ENCODE data around the gene TMEM98.

Gene TMEM98

DNA sequence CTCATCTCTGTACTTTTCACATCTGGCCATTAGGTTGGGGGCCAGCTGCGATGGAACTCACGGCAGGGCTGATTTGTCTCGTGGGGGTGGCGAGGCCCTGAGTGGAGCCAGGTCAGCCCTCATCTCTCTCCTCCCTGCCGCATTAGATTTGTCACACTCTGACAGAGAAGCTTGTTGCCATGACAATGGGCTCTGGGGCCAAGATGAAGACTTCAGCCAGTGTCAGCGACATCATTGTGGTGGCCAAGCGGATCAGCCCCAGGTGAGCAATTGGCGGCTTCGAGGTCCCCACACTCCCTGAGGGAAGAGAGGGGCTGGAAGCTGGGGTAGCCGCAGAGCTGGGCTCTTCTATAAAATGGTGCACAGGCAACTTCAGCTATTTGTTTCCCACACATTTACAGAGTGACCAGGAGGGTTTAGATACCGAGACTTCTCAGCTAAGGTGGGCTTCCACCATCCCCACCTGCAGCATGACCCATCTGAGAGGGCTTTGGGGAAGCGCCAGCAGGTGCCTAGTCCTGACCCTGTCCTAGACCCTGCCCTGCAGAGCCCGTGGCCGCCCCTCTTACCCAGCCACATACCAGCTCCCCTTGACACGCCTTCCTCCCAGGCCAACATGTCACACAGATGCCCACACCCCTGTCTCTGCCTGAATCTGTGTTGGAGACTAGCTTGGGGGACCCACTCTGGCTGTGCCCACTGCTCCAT is 8.4 kb downstream of the TMEM98 start:
- no peak overlapping the region for H3K4me3 ChIP-seq (ENCODE audit: low read depth, low read length)
- no peak for TF ChIP-seq CTCF (IDR thresholded peaks at IDR 0.05; ENCODE audit: borderline replicate concordance, insufficient read depth, low read depth, low read length)

- H3K4me3 ChIP-seq (ENCODE audit: low read depth, low read length), result no peak overlapping the region
- TF ChIP-seq CTCF (IDR thresholded peaks at IDR 0.05; ENCODE audit: borderline replicate concordance, insufficient read depth, low read depth, low read length), result peak; percentile 88
These were observed 9.0 kb downstream of the TMEM98 start for GRCh38 chr17:32936894-32937500.

- no peak overlapping the region for H3K4me3 ChIP-seq (ENCODE audit: low read depth, low read length)
- TF ChIP-seq CTCF (IDR thresholded peaks at IDR 0.05; ENCODE audit: borderline replicate concordance, insufficient read depth, low read depth, low read length), result 0 out of 2 replicates have a peak, but pooled peaks have one; percentile 12
These were observed 12.9 kb downstream of the TMEM98 start for GRCh38 chr17:32940706-32941390.

DNA sequence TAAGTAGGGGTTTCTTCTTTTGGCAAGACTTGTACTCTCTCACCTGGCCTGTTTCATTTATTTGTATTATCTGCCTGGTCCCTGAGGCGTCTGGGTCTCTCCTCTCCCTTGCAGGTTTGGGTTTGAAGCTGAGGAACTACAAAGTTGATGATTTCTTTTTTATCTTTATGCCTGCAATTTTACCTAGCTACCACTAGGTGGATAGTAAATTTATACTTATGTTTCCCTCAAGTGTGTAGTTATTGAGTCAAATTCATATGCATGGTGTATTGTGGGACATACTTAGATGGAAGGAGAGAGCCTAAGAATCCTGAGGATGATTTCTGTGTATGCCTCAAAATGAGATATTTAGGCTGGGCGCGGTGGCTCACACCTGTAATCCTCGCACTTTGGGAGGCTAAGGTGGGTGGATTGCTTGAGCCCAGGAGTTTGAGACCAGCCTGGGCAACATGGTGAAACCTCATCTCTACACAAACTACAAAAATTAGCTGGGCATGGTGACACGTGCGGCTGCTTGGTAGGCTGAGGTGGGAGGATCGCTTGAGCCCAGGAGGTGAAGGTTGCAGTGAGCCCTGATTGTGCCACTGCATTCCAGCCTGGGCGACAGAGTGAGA is 13.6 kb downstream of the TMEM98 start:
- TF ChIP-seq CTCF (IDR thresholded peaks at IDR 0.05; ENCODE audit: borderline replicate concordance, insufficient read depth, low read depth, low read length), result no peak; the same call in 1 of the 2 replicates
- no peak overlapping the region for H3K4me3 ChIP-seq (ENCODE audit: low read depth, low read length)

DNA sequence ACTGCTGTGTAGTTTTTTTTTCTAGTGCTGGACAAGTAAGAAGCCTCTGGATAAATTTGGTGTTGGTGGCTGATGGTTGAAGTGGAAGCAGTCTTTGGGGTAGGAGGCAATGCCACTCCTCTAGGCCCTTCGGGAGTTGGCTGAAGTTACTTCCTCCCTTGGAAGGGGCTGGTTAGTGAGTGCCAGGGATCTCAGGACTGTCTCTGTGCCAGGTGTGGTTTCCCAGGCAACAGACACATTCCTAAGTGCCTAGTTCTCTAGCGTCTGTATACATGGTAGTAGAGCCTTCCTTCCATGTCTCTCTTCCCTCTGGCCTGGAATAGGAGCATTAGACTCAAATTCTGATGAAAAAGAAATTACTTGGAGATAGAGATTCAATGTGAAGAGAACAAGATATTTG is 15.3 kb downstream of the TMEM98 start:
- no peak for TF ChIP-seq CTCF (IDR thresholded peaks at IDR 0.05; ENCODE audit: borderline replicate concordance, insufficient read depth, low read depth, low read length)
- H3K4me3 ChIP-seq (ENCODE audit: low read depth, low read length), result no peak overlapping the region

GRCh38 chr17:32943647-32944191 is 15.8 kb downstream of the TMEM98 start:
- H3K4me3 ChIP-seq (ENCODE audit: low read depth, low read length), result no peak overlapping the region
- TF ChIP-seq CTCF (IDR thresholded peaks at IDR 0.05; ENCODE audit: borderline replicate concordance, insufficient read depth, low read depth, low read length), result no peak
